ENCODE results near the gene PPP1R3E. TPM values are rescaled to one million over a fixed set of nuclear protein-coding genes. Genes with fewer than 3 reads are reported as not detected.
A peak's percentile ranks its signal among the peaks of the same experiment; 100 is the strongest.
"Not testable (repeated sequence)": the region's sequence is repeated elsewhere in the genome, so short reads cannot be mapped to it uniquely, and the experiment has no call there.

The PPP1R3E gene
- total RNA-seq, 1 donor from 2014 or later = 2.6 TPM

- no peak for DNase-seq
Observed at GRCh38 chr14:23297611-23298277, 4.9 kb downstream of the PPP1R3E start.

- no peak for DNase-seq
Observed at GRCh38 chr14:23297096-23297495, 5.6 kb downstream of the PPP1R3E start.

- DNase-seq = no peak
Observed at GRCh38 chr14:23296012-23296777, 6.5 kb downstream of the PPP1R3E start.

- peak; percentile 71 for DNase-seq
Observed at GRCh38 chr14:23294734-23295561, 7.7 kb downstream of the PPP1R3E start.

- DNase-seq = no peak
Observed at GRCh38 chr14:23286902-23287479, 15.7 kb downstream of the PPP1R3E start.

GRCh38 chr14:23286020-23286901 is 16.4 kb downstream of the PPP1R3E start, which contains the start of gene HOMEZ:
Gene HOMEZ (minus strand): TSS chr14:23286132. CDS start chr14:23285952, 180 bp downstream.
- DNase-seq = peak; percentile 99

GRCh38 chr14:23285530-23286019 is 17.1 kb downstream of the PPP1R3E start:
- DNase-seq = no peak

- DNase-seq = peak; percentile 24
Observed at GRCh38 chr14:23284654-23285529, 17.8 kb downstream of the PPP1R3E start.

- no peak for DNase-seq
Observed at GRCh38 chr14:23281247-23281646, 21.4 kb downstream of the PPP1R3E start.

- DNase-seq = not testable (repeated sequence)
Observed at GRCh38 chr14:23277928-23278327, 24.7 kb downstream of the PPP1R3E start.

GRCh38 chr14:23277189-23277588 is 25.5 kb downstream of the PPP1R3E start:
- no peak for DNase-seq

GRCh38 chr14:23275412-23275811 is 27.2 kb downstream of the PPP1R3E start:
- DNase-seq = no peak

GRCh38 chr14:23269193-23269592 is 33.5 kb downstream of the PPP1R3E start:
- DNase-seq = no peak

- not testable (repeated sequence) for DNase-seq
Observed at GRCh38 chr14:23260849-23261248, 41.8 kb downstream of the PPP1R3E start.

- DNase-seq = no peak
Observed at GRCh38 chr14:23259426-23259825, 43.2 kb downstream of the PPP1R3E start.

- DNase-seq = no peak
Observed at GRCh38 chr14:23258256-23258655, 44.4 kb downstream of the PPP1R3E start.

- DNase-seq = no peak
Observed at GRCh38 chr14:23252420-23253333, 50.0 kb downstream of the PPP1R3E start.

GRCh38 chr14:23252006-23252405 is 50.7 kb downstream of the PPP1R3E start:
- DNase-seq = no peak

- no peak for DNase-seq
Observed at GRCh38 chr14:23249824-23250223, 52.8 kb downstream of the PPP1R3E start.

Measured in dermis blood vessel endothelial cell (primary cell).